ENCODE results near the gene KIR3DL3. TPM values are rescaled to one million over a fixed set of nuclear protein-coding genes. Genes with fewer than 3 reads are reported as not detected.
"Not testable (repeated sequence)": the region's sequence is repeated elsewhere in the genome, so short reads cannot be mapped to it uniquely, and the experiment has no call there.

KIR3DL3 gene
- not detected for total RNA-seq

GRCh38 chr19:54724142-54724541 lies at the start of gene KIR3DL3:
TSS of gene KIR3DL3 (plus strand) at chr19:54724442. CDS start at chr19:54724497, 55 bp downstream.
- no peak for TF ChIP-seq CTCF (IDR thresholded peaks at IDR 0.05)
- DNase-seq (ENCODE audit: low spot score) (no peak), ATAC-seq (ENCODE audit: low FRiP score) (no peak)

- not testable (repeated sequence) for ATAC-seq (ENCODE audit: low FRiP score); DNase-seq (ENCODE audit: low spot score)
These were observed 47.9 kb upstream of the KIR3DL3 start for GRCh38 chr19:54676210-54676834.

- DNase-seq (ENCODE audit: low spot score) (no peak), ATAC-seq (ENCODE audit: low FRiP score) (no peak)
- TF ChIP-seq CTCF (IDR thresholded peaks at IDR 0.05) = no peak
These were observed 47.0 kb upstream of the KIR3DL3 start for GRCh38 chr19:54677217-54677616.

GRCh38 chr19:54681596-54681995 lies 42.6 kb upstream of the KIR3DL3 start:
- not testable (repeated sequence) for ATAC-seq (ENCODE audit: low FRiP score); DNase-seq (ENCODE audit: low spot score)

- ATAC-seq (ENCODE audit: low FRiP score) = no peak
- no peak for DNase-seq (ENCODE audit: low spot score)
- no peak for TF ChIP-seq CTCF (IDR thresholded peaks at IDR 0.05)
These were observed 41.9 kb upstream of the KIR3DL3 start for GRCh38 chr19:54682306-54682856.

GRCh38 chr19:54684527-54684926 lies 39.7 kb upstream of the KIR3DL3 start:
- no peak for ATAC-seq (ENCODE audit: low FRiP score)
- no peak for TF ChIP-seq CTCF (IDR thresholded peaks at IDR 0.05)
- DNase-seq (ENCODE audit: low spot score) = no peak

GRCh38 chr19:54691582-54692297 lies 32.5 kb upstream of the KIR3DL3 start:
- TF ChIP-seq CTCF (IDR thresholded peaks at IDR 0.05) = no peak
- DNase-seq (ENCODE audit: low spot score) = no peak
- ATAC-seq (ENCODE audit: low FRiP score) = no peak

GRCh38 chr19:54692298-54692615 lies 32.0 kb upstream of the KIR3DL3 start:
- DNase-seq (ENCODE audit: low spot score) (no peak), ATAC-seq (ENCODE audit: low FRiP score) (no peak)
- no peak for TF ChIP-seq CTCF (IDR thresholded peaks at IDR 0.05)

All from omental fat pad (tissue), 4 donors.